WTC11 (cell line): ENCODE measurements around the gene SNX21.

Experiments used
- ESRRA ChIP-seq: sonication (generic); formaldehyde crosslinking; IDR thresholded peaks from 2 replicates; pipeline ENCODE4 v1.8.1; 2022; ENCODE audit warnings: mild to moderate bottlenecking, missing genetic modification reagents, borderline replicate concordance
- ETV6 ChIP-seq: sonication (generic); formaldehyde crosslinking; IDR thresholded peaks from 2 replicates; pipeline ENCODE4 v1.8.1; 2022; ENCODE audit warnings: mild to moderate bottlenecking, missing genetic modification reagents
- FOXP1 ChIP-seq: sonication (generic); formaldehyde crosslinking; IDR thresholded peaks from 2 replicates; pipeline ENCODE4 v1.8.0; 2022; ENCODE audit warnings: missing genetic modification reagents, mild to moderate bottlenecking, moderate library complexity, borderline replicate concordance
- SP1 ChIP-seq: sonication (generic); formaldehyde crosslinking; conservative IDR thresholded peaks from 2 replicates; pipeline ENCODE4 v1.8.1; 2022; ENCODE audit warnings: missing genetic modification reagents
- TEAD1 ChIP-seq: sonication (generic); formaldehyde crosslinking; IDR thresholded peaks from 2 replicates; pipeline ENCODE4 v1.8.0; 2022; ENCODE audit warnings: mild to moderate bottlenecking, missing genetic modification reagents
- TF ChIP-seq, protein P1 (sequence below): sonication (generic); formaldehyde crosslinking; IDR thresholded peaks from 2 replicates; pipeline ENCODE4 v1.8.1; 2023; ENCODE audit warnings: mild to moderate bottlenecking, missing genetic modification reagents
- TF ChIP-seq, protein P2 (sequence below): fragments of 200-600 bp; IDR thresholded peaks from 2 replicates; pipeline ENCODE4 v1.8.0; 2022; ENCODE audit warnings: antibody characterized with exemption

DNA sequence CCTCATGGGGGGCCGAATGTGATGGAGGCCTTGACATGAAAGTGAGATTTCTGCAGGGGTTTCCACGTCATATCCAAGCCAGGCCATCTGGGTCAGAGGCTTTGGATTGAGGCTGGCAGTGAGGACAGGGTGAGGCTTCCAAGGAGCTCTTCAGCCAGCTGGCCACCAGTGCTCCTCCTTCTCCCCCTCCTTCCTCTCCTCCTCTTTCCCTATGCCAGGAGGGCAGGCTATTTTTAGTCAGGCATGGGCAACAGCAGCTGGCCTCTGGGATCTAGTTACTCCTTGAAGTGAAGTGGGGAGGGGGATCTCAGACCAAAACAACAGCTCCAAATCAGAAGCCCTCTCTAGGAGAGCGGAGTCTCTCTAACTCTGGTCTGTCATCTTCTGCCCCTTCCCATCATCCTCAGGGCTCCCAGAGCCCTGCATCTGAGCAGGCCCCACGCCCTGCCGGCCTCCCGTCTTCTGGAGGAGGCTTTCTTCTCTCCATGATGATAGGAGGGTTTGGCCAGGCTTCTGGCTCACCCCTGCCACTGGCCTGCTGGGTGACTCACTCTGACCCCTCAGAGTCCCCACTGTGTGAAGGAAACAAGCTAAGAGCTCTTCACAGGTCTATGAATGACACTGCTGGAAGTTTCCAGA is 7.1 kb upstream of the SNX21 start:
- TF ChIP-seq TEAD1 (CRISPR knock-in tag) (no peak), SP1 (CRISPR knock-in tag) (no peak), ESRRA (CRISPR knock-in tag) (no peak), ETV6 (CRISPR knock-in tag) (no peak), FOXP1 (CRISPR knock-in tag) (no peak)
- TF ChIP-seq, protein P1, sequence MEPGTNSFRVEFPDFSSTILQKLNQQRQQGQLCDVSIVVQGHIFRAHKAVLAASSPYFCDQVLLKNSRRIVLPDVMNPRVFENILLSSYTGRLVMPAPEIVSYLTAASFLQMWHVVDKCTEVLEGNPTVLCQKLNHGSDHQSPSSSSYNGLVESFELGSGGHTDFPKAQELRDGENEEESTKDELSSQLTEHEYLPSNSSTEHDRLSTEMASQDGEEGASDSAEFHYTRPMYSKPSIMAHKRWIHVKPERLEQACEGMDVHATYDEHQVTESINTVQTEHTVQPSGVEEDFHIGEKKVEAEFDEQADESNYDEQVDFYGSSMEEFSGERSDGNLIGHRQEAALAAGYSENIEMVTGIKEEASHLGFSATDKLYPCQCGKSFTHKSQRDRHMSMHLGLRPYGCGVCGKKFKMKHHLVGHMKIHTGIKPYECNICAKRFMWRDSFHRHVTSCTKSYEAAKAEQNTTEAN (CRISPR knock-in tag), result no peak
- TF ChIP-seq, protein P2, sequence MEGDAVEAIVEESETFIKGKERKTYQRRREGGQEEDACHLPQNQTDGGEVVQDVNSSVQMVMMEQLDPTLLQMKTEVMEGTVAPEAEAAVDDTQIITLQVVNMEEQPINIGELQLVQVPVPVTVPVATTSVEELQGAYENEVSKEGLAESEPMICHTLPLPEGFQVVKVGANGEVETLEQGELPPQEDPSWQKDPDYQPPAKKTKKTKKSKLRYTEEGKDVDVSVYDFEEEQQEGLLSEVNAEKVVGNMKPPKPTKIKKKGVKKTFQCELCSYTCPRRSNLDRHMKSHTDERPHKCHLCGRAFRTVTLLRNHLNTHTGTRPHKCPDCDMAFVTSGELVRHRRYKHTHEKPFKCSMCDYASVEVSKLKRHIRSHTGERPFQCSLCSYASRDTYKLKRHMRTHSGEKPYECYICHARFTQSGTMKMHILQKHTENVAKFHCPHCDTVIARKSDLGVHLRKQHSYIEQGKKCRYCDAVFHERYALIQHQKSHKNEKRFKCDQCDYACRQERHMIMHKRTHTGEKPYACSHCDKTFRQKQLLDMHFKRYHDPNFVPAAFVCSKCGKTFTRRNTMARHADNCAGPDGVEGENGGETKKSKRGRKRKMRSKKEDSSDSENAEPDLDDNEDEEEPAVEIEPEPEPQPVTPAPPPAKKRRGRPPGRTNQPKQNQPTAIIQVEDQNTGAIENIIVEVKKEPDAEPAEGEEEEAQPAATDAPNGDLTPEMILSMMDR, result no peak
